Measurements from ENCODE around the gene UNC5CL.

The UNC5CL gene

DNA sequence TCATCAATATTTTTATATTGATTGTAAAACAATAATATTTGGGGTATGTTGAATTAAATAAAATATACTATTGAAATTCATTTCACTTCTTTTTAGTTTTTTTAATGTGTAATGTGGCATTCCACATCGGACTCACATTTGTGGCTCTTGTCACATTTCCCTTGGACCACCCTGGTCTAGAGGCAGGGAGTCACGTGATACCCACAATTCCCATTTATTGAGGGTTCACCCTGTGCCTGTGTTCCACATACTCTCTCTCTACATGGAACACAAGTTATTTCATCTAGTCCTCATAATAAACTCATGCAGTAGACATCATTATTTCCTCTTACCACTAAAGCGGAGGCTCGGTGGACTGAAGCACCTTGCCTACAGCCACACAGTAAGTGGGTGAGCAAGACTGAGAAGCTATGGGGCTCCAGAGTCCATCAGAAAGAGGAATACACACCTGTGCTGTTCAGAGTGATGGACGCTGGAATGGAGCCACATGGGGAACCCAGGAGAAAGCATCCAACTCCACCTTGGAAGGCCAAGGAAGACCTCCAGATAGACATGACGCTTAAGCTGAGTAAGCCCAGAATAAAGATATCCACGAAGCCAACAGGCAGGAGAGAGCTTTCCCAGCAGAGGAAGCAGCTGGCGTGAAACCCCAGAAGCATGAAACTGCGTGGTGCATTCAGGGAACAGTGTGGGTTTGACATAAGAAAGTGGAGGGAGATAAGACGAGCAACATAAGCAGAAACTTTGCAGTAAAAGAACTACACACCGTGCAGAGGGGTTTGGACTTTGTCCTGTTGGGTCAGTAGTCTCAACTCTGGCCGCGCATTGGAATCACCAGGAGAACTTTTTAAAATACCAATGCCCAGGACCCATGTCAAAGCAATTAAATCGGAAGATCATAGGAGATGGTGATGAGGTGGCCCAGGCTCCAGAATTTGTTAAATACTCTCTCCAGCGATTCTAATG, 49.5 kb downstream of the UNC5CL start:
- no peak overlapping the region for H3K4me3 ChIP-seq (ENCODE audit: low read depth, low read length)
- TF ChIP-seq, protein P1, sequence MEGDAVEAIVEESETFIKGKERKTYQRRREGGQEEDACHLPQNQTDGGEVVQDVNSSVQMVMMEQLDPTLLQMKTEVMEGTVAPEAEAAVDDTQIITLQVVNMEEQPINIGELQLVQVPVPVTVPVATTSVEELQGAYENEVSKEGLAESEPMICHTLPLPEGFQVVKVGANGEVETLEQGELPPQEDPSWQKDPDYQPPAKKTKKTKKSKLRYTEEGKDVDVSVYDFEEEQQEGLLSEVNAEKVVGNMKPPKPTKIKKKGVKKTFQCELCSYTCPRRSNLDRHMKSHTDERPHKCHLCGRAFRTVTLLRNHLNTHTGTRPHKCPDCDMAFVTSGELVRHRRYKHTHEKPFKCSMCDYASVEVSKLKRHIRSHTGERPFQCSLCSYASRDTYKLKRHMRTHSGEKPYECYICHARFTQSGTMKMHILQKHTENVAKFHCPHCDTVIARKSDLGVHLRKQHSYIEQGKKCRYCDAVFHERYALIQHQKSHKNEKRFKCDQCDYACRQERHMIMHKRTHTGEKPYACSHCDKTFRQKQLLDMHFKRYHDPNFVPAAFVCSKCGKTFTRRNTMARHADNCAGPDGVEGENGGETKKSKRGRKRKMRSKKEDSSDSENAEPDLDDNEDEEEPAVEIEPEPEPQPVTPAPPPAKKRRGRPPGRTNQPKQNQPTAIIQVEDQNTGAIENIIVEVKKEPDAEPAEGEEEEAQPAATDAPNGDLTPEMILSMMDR (IDR thresholded peaks at IDR 0.05; ENCODE audit: low read depth, low read length): no peak

GRCh38 chr6:40988634-40989033, 50.4 kb downstream of the UNC5CL start:
- TF ChIP-seq, protein P1 (IDR thresholded peaks at IDR 0.05; ENCODE audit: low read depth, low read length): no peak
- H3K4me3 ChIP-seq (ENCODE audit: low read depth, low read length): no peak overlapping the region

DNA sequence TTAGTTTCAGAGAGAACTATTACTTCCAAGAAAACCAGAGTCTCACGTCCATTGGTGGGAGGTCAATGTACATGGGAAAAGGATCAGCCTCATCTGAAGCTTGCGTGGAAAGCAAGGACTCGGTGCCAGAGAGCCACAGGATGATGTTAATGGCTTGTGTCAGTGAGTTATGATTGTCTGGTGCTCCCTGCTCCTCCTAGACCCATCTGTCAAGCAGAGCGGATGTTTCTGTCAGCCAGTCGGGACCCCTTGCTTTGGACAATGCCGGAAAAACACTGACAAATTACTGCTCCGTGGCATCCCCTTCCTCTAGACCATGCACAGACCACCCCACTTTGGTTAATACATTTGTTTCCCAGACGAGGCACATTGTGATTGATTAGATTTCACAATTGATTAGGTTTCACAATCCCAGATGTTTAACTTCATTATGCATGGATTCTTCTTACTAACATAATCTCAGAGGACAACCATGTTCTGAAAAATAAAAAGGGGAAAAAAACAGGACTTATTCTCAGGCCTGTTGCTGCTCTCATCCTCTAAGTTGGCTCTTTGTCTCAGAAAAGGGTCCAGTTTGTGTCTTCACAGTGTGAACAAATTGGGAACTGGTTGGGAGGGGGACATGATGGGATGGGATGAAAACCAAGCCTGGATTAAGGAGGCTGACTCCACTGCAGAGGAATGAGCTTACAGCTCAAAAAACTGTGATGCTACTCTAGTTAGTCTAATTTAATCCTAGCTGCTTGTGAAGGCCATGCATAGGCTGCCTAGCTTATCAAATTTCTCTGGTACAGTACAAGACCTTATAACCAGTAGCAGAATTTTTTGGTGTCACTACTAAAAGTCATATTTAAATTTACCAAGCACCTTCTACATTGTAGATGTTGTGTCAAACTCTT, 51.9 kb downstream of the UNC5CL start:
- TF ChIP-seq, protein P1 (IDR thresholded peaks at IDR 0.05; ENCODE audit: low read depth, low read length): no peak
- no peak overlapping the region for H3K4me3 ChIP-seq (ENCODE audit: low read depth, low read length)

DNA sequence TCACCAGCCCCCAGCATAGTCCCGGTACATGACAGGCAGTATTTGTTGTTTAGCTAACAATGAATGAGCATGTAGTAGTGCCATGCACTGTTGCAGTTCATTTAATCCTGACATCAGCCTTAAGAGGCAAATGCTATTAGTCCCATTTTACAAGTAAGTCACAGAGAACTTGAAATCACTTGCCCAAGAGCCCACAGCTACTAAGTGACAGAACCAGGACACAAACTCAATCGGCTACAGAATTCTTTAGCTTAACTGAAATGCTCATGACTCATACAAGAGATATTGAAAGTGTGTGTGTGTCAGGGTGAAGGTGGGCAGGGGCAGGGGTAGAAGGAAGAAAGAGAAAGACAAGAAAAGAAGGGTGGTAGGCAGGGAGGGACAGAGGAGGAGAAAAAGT, 52.7 kb downstream of the UNC5CL start:
- H3K4me3 ChIP-seq (ENCODE audit: low read depth, low read length): no peak overlapping the region
- TF ChIP-seq, protein P1 (IDR thresholded peaks at IDR 0.05; ENCODE audit: low read depth, low read length): no peak

- no peak overlapping the region for H3K4me3 ChIP-seq (ENCODE audit: low read depth, low read length)
- TF ChIP-seq, protein P1 (IDR thresholded peaks at IDR 0.05; ENCODE audit: low read depth, low read length): no peak
These were observed 55.3 kb downstream of the UNC5CL start for GRCh38 chr6:40983752-40984151.

DNA sequence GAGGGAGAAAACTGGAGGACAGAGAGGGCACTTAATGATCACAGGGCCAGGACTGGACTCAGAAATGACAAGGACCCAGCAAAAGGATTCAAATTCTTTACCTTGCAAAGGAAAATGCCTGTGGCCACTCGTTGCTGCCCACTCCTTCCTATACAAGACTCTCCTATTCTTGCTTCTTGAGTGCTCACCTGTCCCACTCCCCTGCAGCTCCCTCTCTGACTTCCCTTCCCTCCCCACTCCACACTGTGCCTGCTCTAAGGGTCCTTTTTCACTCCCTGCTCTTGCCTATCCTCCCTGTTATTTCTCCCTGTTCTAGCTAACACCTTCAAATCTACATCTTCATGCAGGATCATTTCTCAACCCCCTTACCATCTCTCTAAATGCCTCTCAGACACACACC, 56.1 kb downstream of the UNC5CL start:
- TF ChIP-seq, protein P1 (IDR thresholded peaks at IDR 0.05; ENCODE audit: low read depth, low read length): no peak
- no peak overlapping the region for H3K4me3 ChIP-seq (ENCODE audit: low read depth, low read length)

Data from WI38 (cell line).